Measurements from ENCODE around the gene WFDC10B. TPM values are rescaled to one million over a fixed set of nuclear protein-coding genes. Genes with fewer than 3 reads are reported as not detected.
"Not testable (repeated sequence)": the region's sequence is repeated elsewhere in the genome, so short reads cannot be mapped to it uniquely, and the experiment has no call there.

WFDC10B gene
- total RNA-seq, 1 donor from 2014 or later: not detected

DNA sequence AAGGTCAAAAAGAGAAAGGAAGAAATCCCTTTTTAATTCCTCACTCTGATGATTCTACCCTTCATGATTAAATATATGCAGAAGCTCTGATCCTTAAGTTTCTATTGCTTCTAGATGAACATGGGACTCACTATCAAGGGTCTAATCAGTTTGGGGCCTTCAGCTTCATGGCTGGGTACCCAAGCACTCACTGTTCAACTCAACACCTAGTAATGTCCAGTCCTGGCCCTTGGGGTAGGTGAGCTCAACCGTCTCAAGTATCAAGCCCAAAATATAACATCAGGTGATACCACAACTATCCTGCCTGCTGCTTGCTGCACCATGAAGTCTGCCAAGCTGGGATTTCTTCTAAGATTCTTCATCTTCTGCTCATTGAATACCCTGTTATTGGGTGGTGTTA is 17.2 kb upstream of the WFDC10B start, which contains the start of gene SPINT4:
Gene SPINT4 (plus strand): TSS at position 301 of the 400 bp plus-strand sequence. CDS start 21 bp downstream, at position 322.
- Mint-ChIP-seq H3K9me3 (peaks cover 6% of the 10 kb centered on the region), H3K36me3 (ENCODE audit: low read depth) (no peaks in the 10 kb centered on the region), H3K4me1 (peaks cover 6% of the 10 kb centered on the region), H3K27me3 (peaks cover 15% of the 10 kb centered on the region), H3K27ac (no peak within 1 kb of the TSS), H3K4me3 (no peak within 1 kb of the TSS)
- CTCF ChIA-PET: no interaction called here
- TF ChIP-seq, protein P1, sequence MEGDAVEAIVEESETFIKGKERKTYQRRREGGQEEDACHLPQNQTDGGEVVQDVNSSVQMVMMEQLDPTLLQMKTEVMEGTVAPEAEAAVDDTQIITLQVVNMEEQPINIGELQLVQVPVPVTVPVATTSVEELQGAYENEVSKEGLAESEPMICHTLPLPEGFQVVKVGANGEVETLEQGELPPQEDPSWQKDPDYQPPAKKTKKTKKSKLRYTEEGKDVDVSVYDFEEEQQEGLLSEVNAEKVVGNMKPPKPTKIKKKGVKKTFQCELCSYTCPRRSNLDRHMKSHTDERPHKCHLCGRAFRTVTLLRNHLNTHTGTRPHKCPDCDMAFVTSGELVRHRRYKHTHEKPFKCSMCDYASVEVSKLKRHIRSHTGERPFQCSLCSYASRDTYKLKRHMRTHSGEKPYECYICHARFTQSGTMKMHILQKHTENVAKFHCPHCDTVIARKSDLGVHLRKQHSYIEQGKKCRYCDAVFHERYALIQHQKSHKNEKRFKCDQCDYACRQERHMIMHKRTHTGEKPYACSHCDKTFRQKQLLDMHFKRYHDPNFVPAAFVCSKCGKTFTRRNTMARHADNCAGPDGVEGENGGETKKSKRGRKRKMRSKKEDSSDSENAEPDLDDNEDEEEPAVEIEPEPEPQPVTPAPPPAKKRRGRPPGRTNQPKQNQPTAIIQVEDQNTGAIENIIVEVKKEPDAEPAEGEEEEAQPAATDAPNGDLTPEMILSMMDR (IDR thresholded peaks at IDR 0.05): no peak
- ATAC-seq (ENCODE audit: low read depth) (no peak), DNase-seq (no peak)
- POLR2A ChIA-PET: no interaction called here
- intact Hi-C loops (cut with micrococcal nuclease): no loop called here

DNA sequence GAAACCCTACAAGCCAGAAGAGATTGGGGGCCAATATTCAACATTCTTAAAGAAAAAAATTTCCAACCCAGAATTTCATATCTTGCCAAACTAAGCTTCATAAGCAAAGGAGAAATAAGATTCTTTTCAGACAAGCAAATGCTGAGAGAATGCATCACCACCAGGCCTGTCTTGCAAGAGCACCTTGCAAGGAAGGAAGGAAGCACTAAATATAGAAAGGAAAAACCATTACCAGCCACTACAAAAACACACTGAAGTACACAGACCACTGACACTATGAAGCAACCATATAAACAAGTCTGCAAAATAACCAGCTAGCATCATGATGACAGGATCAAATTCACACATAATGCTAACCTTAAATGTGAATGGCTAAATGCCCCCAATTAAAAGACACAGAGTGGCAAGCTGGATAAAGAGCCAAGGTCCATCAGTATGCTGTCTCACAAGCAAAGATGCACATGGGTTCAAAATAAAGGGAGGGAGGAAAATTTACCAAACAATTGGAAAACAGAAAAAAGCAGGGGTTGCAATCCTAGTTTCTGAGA is 11.4 kb upstream of the WFDC10B start:
- H3K27me3 Mint-ChIP-seq; intact Hi-C loops (cut with micrococcal nuclease); DNase-seq; H3K9me3 Mint-ChIP-seq; CTCF ChIA-PET; H3K36me3 Mint-ChIP-seq (ENCODE audit: low read depth); H3K27ac Mint-ChIP-seq; ATAC-seq (ENCODE audit: low read depth); POLR2A ChIA-PET: not testable (repeated sequence)
- Mint-ChIP-seq H3K4me3 (peak overlapping the region; percentile 29), H3K4me1 (peaks cover 39% of the 10 kb centered on the region)

DNA sequence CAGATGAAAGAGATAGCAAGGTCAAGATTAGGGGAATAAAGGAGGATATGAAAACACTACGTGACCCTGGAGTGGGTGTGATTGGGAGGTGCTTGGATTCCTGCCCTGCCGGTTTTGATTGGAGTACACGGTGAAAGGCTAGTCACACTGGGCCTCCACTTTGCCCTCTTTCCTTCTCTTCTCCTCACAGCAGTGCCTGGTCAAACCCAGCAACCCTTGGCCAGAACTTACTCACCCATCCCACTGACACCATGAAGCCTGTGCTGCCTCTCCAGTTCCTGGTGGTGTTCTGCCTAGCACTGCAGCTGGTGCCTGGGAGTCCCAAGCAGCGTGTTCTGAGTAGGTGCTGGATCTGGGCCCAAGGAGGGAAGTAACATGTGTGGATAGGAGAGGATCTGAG is 2.9 kb downstream of the WFDC10B start, which contains the start of gene WFDC13:
Gene WFDC13 (plus strand): TSS at position 166 of the 400 bp plus-strand sequence. CDS start 86 bp downstream, at position 252.
- H3K27ac Mint-ChIP-seq: no peak within 1 kb of the TSS
- CTCF ChIA-PET: no interaction called here
- H3K27me3 Mint-ChIP-seq: peaks cover 9% of the 10 kb centered on the region
- DNase-seq (no peak), ATAC-seq (ENCODE audit: low read depth) (no peak)
- no peaks in the 10 kb centered on the region for H3K36me3 Mint-ChIP-seq (ENCODE audit: low read depth)
- intact Hi-C loops (cut with micrococcal nuclease): no loop called here
- no peaks in the 10 kb centered on the region for H3K9me3 Mint-ChIP-seq
- H3K4me1 Mint-ChIP-seq: peaks cover 9% of the 10 kb centered on the region
- H3K4me3 Mint-ChIP-seq: no peak within 1 kb of the TSS
- TF ChIP-seq, protein P1 (IDR thresholded peaks at IDR 0.05): no peak
- POLR2A ChIA-PET: no interaction called here

DNA sequence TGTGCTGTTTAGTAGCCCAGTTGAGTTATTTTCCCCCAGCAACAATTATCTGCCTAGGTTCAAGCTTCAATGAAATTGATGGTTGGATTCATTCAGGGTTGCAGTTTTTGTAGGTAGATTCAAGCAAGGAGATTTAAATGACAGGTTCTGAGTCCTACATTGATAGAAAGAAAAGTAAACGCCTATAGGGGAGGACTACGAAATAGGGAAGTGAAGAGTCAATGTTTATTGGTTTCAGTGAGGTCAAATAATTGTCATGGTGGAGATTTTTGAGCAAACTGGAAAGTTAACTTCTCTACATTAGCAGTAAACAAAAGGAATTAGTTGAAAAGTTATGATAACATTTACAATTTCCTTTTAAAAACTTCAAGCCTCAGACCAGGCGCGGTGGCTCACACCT is 3.7 kb downstream of the WFDC10B start:
- Mint-ChIP-seq H3K4me3 (no peak overlapping the region), H3K36me3 (ENCODE audit: low read depth) (no peaks in the 10 kb centered on the region), H3K27me3 (peaks cover 11% of the 10 kb centered on the region), H3K27ac (no peak overlapping the region), H3K4me1 (peaks cover 9% of the 10 kb centered on the region), H3K9me3 (no peaks in the 10 kb centered on the region)
- POLR2A ChIA-PET: no interaction called here
- TF ChIP-seq, protein P1 (IDR thresholded peaks at IDR 0.05): no peak
- intact Hi-C loops (cut with micrococcal nuclease): no loop called here
- DNase-seq (no peak), ATAC-seq (ENCODE audit: low read depth) (no peak)
- CTCF ChIA-PET: no interaction called here

DNA sequence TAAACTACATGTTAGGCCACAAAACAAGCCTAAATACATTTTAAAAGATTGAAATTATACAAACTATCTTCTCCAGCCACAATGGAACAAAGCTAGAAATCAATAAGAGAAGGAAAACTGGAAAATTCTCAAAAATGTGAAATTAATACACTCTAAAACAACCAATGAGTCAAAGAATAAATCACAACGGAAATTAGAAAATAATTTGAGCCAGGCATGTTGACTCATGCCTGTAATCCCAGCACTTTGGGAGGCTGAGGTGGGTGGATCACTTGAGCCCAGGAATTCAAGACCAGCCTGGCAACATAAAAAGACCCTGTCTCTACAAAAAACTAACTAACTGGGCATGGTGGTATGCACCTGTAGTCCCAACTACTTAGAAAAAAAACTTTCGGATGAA is 9.3 kb downstream of the WFDC10B start:
- ATAC-seq (ENCODE audit: low read depth) (no peak), DNase-seq (no peak)
- Mint-ChIP-seq H3K9me3 (no peaks in the 10 kb centered on the region), H3K27me3 (peaks cover 24% of the 10 kb centered on the region), H3K4me1 (peaks cover under 1% of the 10 kb centered on the region), H3K27ac (no peak overlapping the region), H3K36me3 (ENCODE audit: low read depth) (no peaks in the 10 kb centered on the region), H3K4me3 (no peak overlapping the region)
- ChIA-PET CTCF (no interaction called here), POLR2A (no interaction called here)
- TF ChIP-seq, protein P1 (IDR thresholded peaks at IDR 0.05): no peak
- intact Hi-C loops (cut with micrococcal nuclease): no loop called here

DNA sequence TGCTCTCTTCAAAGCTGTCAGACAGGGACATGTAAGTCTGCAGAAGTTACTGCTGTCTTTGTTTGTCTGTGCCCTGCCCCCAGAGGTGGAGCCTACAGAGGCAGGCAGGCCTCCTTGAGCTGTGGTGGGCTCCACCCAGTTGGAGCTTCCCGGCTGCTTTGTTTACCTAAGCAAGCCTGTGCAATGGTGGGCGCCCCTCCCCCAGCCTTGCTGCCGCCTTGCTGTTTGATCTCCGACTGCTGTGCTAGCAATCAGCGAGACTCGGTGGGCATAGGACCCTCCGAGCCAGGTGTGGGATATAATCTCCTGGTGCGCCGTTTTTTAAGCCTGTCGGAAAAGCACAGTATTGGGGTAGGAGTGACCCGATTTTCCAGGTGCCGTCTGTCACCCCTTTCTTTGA is 11.5 kb downstream of the WFDC10B start:
- H3K4me1 Mint-ChIP-seq; H3K27ac Mint-ChIP-seq; intact Hi-C loops (cut with micrococcal nuclease); H3K4me3 Mint-ChIP-seq; ATAC-seq (ENCODE audit: low read depth); CTCF ChIA-PET; POLR2A ChIA-PET; H3K9me3 Mint-ChIP-seq; H3K36me3 Mint-ChIP-seq (ENCODE audit: low read depth); DNase-seq: not testable (repeated sequence)
- H3K27me3 Mint-ChIP-seq: peaks cover 24% of the 10 kb centered on the region

Data from activated B cell treated with CpG ODN at 0.5 μM for 24 hours (primary cell).